A172 (cell line): ENCODE data around the gene FZR1. TPM values are rescaled to one million over a fixed set of nuclear protein-coding genes. Genes with fewer than 3 reads are reported as not detected.
"Not testable (repeated sequence)": the region's sequence is repeated elsewhere in the genome, so short reads cannot be mapped to it uniquely, and the experiment has no call there.

ENCODE experiments used
- DNase-seq: peaks from one replicate; pipeline ENCODE4 v3.0.0-alpha.2; 2015; ENCODE audit warnings: low spot score
- total RNA-seq: library from RNA; depleted of rRNA; stranded (reverse); fragments of >200 nt; shearing (Covaris generic); gene quantifications from 2 replicates; pipeline ENCODE4 v1.2.3, GENCODE V29; 2014

FZR1 gene
- total RNA-seq, 1 experiment from 2014 or later, result 46.2 TPM

DNA sequence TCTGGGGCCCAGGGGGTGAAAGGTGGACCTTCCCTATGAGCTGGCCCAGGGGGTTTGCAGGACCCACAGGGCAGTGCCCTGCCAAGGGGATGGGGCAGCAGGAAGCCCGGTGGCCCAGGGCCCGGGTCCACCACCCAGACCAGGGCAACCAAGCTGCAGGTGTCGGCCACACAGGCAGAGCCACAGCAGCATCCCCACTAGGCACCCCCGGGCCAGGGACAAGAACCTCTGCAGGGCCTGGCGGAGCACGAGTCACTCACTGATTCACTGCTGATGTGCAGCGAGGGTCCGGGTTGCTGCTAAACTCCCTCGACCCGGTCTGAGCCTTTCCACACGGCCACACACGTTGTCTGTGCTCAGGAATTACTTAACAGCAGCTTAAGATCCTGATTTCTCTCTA lies 8.8 kb downstream of the FZR1 start:
- DNase-seq, result no peak

GRCh38 chr19:3515891-3516422 lies 9.8 kb downstream of the FZR1 start:
- DNase-seq, result no peak

GRCh38 chr19:3516675-3517207 lies 10.6 kb downstream of the FZR1 start:
- DNase-seq, result no peak

DNA sequence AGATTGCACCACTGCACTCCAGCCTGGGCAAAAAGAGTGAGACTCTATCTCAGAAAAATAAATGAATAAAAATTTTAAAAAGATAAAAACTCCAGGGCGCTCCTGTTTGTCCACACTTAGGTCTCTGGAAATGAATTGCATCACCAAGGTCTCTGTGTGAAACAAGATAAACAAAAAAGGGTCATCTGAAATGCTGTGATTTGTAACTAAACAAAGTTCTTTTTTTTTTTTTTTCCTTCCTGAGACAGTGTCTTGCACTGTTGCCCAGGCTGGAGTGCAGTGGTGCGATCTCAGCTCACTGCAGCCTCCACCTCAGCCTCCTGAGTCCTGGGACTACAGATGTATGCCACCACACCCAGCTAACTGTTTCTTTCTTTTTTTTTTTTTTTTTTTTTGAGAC lies 11.5 kb downstream of the FZR1 start:
- DNase-seq, result no peak

- DNase-seq, result no peak
These were observed 12.1 kb downstream of the FZR1 start for GRCh38 chr19:3518255-3518654.

DNA sequence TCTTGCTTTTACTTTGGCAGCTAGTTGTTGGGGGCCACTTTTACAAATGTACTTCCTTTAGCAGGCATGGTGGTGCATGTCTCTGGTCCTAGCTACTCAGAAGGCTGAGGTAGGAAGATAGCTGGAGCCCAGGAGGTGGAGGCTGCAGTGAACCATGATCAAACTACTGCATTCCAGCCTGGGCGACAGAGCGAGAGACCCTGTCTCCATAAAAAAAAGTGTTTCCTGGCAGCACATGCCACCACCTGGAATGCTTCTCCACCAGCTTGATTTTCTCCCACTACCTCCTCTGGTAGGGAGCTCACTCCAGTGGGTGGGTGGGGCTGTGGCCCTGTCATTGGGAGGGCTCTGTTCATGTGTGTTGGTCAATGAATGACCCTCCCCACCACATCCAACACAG lies 12.5 kb downstream of the FZR1 start:
- DNase-seq, result no peak

GRCh38 chr19:3519126-3519525 lies 13.0 kb downstream of the FZR1 start:
- no peak for DNase-seq

GRCh38 chr19:3520166-3521103 lies 14.3 kb downstream of the FZR1 start:
- no peak for DNase-seq

GRCh38 chr19:3521104-3521445 lies 15.0 kb downstream of the FZR1 start:
- no peak for DNase-seq

DNA sequence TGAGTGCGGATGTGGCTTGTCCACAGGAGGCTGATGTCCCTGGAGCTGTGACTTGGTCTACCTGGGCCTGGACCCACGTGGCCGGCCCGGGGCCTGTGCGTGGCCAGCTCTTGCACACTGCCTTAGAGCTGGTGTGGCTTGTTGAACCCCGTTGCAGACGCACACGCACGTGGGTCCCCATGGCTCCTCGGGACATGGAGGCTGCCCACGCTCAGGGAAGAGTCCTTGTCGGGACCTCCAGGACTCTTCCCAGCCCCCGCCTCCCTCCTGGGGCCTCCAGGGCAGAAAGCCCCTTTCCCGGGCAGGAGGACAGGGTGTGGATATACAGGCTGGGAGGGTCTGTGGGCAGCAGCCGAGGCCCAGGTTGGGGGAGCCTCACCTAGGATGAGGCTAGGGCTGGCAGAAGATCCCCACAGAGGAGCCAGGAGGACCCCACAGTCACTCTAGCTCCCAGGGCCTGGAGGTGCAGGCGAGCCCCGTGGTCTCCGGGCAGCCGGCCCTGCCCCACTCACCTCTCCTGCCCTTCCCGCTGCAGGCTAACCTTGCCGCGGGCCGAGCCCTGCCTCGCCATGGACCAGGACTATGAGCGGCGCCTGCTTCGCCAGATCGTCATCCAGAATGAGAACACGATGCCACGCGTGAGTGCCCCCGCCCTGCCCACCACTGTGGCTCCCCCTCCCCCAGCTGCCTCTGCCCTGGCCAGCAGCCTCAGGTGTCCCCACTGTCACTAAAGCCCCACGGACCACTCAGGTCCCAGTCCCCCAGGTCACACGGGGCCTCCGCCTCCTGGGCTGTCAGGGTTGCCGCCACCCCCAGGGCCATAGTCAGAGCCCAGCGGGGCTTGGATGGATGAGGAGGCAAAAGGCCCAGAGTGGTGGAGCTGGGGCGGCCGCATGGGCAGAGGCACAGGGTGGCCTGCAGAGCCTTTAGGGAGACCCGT lies 16.6 kb downstream of the FZR1 start:
- no peak for DNase-seq

DNA sequence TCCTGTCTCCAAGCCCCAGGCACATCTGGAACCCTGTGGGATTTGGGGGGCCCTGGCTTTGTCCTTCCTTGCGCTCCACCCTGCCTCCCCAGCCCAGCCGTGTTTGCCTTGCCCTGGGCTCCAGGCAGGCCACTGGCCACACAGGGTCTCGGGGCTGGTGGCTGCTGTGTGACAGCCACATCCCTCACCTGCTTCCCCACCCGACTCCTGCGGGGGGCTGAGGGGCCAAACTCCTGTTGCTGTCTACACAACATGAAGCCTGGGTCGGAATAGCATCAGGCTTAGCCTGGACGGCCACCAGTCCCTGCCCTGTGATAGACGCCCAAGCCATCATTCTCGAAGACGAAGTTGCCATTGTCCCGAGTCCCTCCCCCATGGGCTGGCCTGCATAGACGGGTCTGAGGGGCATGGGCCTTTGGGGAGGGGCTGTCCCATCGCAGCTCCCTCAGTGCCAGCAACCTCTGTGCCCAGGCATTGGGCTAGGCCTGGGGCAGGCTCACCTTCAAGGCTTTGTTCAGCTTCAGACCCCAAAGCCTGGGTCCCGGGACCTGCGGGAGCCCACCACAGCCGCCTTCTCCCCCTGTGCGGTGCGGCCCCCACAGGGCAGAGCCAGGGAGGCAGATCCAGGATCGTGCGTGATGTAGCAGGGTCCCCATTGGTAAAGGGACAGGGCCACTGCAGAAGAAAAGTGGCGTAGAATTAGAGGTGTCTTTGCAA lies 17.4 kb downstream of the FZR1 start:
- DNase-seq, result no peak

GRCh38 chr19:3524078-3524842 lies 18.1 kb downstream of the FZR1 start:
- DNase-seq, result no peak

DNA sequence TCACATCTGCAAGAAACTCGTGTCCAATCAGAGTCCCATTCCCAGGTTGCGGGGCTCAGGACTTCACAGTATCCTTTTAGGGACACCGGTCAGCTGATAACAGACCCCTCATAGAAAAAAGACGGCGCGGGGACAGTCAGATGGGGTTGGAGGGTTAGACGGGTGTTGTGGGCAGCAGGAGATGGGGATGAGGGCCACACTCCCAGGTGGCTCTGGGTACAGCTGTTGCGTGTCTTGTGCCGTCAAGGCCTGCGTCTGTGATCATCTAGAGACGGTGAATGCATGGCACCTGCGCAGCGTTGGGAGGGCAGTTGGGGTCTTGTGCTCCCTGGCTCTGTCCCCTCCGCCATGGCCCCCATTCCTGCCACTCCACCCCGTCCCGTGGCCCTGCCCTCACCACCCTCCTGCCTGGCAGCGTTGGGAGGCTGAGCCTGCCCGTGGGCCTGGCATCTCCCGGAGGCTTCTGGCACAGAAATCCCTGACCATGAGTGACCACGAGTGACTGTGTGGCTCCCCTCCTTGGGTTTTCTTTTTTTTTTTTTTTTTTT lies 18.9 kb downstream of the FZR1 start:
- no peak for DNase-seq

DNA sequence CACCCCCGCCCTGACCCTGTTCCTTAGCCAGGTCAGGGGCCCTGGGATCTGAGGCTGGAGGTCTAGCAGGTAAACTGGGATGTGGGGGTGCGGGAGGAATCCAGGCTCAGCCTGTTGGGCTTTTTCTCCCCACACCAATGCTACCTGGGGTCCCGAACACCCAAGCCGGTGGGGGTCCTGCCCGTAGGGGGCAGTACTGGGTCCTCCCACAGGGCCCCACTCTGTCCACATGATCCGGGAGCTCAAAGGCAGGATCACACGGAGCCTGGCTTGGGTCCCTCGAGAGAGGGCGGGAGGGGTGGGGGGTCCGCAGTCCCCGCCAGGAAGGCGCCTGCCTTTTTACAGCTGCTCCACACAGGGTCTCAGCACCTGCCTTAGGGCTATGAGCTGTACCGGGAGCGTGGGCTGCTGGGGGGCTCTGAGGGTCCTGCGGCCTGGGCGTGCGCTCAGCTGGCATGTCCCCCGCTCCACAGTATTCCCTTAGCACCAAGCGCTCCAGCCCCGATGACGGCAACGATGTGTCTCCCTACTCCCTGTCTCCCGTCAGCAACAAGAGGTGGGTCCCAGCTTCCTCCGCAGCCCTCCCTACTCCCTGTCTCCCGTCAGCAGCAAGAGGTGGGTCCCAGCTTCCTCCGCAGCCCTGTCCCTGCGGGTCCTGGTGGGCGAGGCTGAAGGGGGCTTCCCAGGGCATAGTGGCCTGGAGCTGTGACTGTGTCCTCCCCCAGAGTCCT lies 20.6 kb downstream of the FZR1 start:
- no peak for DNase-seq

DNA sequence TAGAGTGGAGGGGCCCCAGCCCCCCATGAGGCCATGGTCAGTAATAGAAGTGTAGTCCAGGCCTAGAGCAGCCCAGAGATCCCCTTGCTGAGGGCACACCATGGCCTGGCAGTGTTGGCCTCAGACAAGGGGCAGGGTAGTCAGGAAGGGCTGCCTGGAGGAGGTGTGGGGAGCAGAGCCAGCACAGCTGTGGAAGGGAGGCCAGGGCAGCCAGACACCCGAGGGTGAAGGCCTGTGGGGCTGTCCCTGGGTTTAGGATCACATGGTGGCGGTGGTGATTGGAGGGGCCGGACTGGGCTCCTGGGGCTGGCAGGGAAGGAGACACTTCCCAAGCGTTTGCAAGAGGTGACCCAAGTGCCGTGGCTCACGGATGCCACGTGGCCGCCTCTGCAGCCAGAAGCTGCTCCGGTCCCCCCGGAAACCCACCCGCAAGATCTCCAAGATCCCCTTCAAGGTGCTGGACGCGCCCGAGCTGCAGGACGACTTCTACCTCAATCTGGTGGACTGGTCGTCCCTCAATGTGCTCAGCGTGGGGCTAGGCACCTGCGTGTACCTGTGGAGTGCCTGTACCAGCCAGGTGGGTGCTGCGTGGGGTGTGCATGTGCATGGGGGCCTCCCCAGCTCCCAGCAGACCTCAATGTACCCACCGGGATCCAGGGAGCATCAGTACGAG lies 21.3 kb downstream of the FZR1 start:
- DNase-seq, result no peak

GRCh38 chr19:3528080-3528479 lies 22.0 kb downstream of the FZR1 start:
- DNase-seq, result no peak

GRCh38 chr19:3528539-3529211 lies 22.6 kb downstream of the FZR1 start:
- DNase-seq, result no peak

DNA sequence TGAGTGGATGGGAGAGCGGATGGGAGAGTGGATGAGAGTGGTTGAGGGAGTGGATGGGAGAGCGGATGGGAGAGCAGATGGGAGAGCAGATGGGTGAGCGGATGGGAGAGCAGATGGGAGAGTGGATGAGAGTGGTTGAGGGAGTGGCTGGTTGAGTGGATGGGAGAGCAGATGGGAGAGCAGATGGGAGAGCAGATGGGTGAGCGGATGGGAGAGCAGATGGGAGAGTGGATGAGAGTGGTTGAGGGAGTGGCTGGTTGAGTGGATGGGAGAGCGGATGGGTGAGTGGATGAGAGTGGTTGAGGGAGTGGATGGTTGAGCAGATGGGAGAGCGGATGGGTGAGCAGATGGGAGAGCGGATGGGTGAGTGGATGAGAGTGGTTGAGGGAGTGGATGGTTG lies 23.2 kb downstream of the FZR1 start:
- not testable (repeated sequence) for DNase-seq

GRCh38 chr19:3530389-3530788 lies 24.3 kb downstream of the FZR1 start:
- no peak for DNase-seq
